GM19455 (cell line): ENCODE data around the gene WDR70.
"Not testable (repeated sequence)": the region's sequence is repeated elsewhere in the genome, so short reads cannot be mapped to it uniquely, and the experiment has no call there.

ENCODE experiments used
- ATAC-seq: cut with Tn5 transposase; IDR thresholded peaks from one replicate; pipeline ENCODE4 v1.9.1; 2021; ENCODE audit not compliant: unreplicated experiment

Gene WDR70

GRCh38 chr5:37672118-37672588 lies 293.0 kb downstream of the WDR70 start:
- not testable (repeated sequence) for ATAC-seq

GRCh38 chr5:37674361-37674760 lies 295.2 kb downstream of the WDR70 start:
- ATAC-seq = not testable (repeated sequence)

GRCh38 chr5:37679326-37679725 lies 300.2 kb downstream of the WDR70 start:
- ATAC-seq = not testable (repeated sequence)

GRCh38 chr5:37679903-37680302 lies 300.8 kb downstream of the WDR70 start:
- not testable (repeated sequence) for ATAC-seq

- ATAC-seq = no peak
Observed at GRCh38 chr5:37683072-37683471, 304.0 kb downstream of the WDR70 start.

- ATAC-seq = no peak
Observed at GRCh38 chr5:37685211-37685610, 306.1 kb downstream of the WDR70 start.

DNA sequence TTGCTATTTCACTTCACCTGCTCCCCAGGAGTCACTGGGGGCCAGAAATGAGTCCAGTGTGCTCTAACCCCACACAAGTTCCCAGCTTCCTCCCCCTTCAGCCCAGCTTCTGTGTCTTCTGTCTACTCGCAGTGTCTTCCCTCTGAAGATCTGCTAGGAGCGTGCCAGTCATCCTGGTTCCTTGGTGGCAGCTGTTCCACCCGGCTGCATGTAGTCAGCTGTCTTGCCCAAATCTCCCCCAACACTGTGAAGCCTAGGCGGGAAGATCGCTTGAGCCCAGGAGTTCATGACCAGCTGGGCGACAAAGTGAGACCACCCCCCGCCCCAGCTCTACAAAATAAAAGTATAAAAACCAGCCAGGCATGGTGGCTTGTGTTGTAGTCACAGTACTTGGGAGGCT lies 306.7 kb downstream of the WDR70 start:
- ATAC-seq = no peak

- not testable (repeated sequence) for ATAC-seq
Observed at GRCh38 chr5:37688925-37689324, 309.8 kb downstream of the WDR70 start.

- not testable (repeated sequence) for ATAC-seq
Observed at GRCh38 chr5:37694333-37694732, 315.2 kb downstream of the WDR70 start.

DNA sequence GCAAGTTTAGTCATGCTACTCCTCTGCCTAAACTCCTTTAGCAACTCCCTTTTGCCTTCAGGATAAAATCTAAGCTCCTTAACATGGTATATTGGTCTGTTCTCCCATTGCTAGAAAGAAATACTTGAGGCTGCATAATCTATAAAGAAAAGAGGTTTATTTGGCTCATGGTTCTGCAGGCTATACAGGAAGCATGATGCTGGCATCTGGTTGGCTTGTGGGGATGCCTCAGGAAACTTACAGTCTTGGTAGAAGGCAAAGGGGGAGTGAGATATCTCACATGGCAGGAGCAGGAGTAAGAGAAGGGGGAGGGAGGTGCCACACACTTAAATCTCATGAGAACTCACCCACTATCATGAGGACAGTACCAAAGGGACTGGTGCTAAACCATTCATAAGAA lies 315.7 kb downstream of the WDR70 start:
- no peak for ATAC-seq

DNA sequence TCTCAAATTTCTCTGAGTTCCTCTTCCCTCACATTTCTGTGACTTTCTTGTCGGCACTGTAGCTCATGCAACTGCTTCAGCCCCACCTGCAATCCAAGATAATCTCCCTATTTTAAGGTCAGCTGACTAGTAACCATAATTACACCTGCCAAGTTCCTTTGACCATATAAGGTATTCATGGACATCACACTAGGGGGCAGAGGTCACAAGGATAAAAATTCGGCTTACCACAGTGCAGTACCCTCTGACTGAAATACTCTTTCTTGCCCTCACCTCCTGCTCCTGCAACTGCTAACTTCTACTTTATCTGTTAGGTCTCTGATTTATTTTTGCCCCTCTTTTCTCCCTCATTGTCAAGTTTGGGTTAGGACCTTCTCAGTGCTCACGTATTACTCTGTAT lies 316.5 kb downstream of the WDR70 start:
- ATAC-seq = no peak

DNA sequence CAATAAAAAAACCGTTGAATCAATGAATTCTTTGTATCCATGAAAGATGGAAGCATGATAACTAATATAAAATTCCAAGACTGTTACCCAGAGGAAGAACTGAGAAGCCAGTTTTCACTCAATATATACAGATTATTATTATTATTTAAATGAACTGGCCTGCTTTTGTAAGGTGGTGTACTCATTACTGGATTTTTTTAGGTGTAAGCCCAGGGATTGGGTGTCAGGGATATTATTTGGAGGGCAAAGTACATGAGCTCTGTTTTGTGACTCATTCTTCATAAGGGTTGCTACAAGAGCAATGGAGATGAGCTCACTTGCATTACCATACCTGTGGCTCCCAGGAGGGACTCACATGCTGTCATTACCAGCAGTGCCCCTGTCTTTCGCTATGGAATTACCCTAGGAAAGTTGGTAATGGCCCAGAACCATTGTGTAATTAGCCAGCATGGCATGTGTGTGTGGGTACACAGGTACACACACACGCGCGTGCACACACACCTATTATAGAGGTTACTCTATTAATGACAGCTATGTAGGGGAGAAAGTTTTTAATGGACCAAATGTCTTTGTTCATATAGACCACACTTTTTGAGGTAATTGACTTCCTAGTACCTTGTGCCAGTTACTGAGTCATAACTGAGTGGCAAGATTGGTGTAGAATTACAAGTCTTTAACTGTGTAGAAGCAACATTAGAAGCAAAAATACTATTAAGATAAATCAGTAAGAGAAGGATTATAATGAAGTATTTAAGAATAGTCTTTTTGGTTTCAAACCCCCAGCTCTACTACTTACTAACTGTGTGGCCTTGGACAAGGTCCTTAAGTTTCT lies 317.3 kb downstream of the WDR70 start:
- ATAC-seq = no peak

- ATAC-seq = no peak
Observed at GRCh38 chr5:37701868-37702267, 322.8 kb downstream of the WDR70 start.

DNA sequence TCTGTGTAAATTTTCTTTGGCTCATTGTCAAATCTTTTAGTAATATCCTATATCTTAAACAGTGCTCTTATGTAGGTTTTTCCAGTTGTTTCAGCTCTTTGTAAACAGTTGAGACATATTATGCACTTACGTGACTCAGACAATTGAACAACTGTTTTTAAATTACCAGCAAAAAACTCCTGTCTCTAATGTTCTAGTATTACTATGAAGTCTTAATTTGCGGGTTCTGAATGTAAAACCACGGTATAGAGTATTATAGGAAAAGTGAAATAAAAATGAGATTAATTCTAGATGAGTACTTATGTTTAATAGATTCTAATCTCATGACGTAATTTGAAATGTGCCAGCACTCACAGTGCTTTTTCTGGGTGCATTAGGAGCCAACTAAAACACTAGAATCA lies 324.7 kb downstream of the WDR70 start:
- ATAC-seq = no peak

GRCh38 chr5:37704406-37704805 lies 325.3 kb downstream of the WDR70 start:
- no peak for ATAC-seq

GRCh38 chr5:37709020-37709419 lies 329.9 kb downstream of the WDR70 start:
- no peak for ATAC-seq

DNA sequence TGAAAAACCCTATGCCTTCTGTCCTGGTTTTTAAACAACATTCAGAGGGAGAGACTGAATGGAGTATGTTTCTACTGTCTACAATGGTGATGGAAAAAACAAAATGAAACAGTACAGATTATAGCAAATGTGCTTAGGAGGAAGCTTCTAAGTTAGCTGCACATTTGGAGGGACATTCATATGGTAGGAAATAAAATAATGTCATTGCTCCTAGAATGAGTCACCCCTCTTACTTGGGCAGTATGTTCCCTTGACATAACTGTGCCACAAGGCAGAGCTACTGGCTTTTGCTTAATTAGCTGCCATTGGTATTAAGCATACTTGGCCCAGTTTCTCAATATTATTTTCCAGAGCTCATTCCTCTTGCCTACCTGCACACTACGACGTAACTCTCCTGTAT lies 331.8 kb downstream of the WDR70 start:
- ATAC-seq = no peak

- ATAC-seq = no peak
Observed at GRCh38 chr5:37712750-37713149, 333.6 kb downstream of the WDR70 start.

DNA sequence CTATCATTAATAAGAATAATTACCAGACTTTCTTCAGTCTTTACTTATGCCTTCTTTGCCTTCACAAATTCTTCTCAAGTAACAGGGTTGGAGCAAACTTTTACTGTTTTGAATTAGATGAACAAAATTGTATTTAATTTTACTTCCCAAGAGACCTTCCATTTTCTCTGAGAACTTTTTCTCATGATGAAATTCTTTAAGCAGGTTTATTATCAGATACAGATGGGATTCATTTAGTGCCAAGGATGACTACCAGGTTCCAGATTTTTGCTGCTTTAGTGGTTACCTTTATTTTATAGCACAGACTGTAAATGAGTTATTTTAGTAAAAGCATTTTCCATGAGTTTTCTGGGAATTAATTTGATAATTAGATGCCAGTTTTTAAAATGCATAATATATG lies 335.6 kb downstream of the WDR70 start:
- ATAC-seq = no peak

GRCh38 chr5:37715361-37715760 lies 336.2 kb downstream of the WDR70 start:
- no peak for ATAC-seq

DNA sequence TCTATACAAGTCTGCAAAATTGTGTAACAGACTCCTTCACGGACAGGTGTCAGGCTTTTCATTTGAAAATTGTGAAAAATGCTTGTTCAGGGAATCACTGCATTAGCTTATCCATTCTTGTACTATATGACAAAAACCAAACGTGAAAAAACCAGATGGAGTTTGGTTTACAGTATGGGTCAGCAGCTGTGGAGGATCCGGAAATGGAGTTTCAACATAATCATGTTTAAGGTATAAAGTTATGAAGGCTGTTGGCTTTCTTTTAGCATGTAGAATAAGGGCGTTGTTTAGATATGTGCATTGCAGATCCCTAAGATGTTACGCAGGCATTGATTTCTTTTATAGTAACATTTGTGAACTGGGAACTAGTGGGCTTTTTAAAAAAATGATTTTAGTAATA lies 336.9 kb downstream of the WDR70 start:
- no peak for ATAC-seq

DNA sequence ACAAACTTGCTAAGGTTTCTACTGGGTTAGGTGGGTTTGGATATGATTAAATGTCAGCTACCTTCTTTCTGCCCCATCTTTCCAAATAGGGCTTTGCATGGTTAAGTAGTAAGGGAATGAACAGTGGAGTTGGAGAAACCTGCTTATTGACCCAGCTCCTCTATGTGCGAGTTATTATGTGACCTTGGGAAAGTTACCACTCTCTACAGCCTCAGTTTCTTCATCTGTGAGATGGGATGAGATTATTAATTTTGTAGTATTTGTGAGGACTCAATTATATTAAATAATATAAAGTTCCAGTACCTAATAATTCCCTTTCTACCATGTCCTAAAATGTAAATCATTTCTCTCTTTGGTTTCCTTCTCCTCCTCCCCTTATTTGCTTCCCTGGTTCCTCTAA lies 337.3 kb downstream of the WDR70 start:
- ATAC-seq = no peak

GRCh38 chr5:37717276-37717612 lies 338.1 kb downstream of the WDR70 start:
- no peak for ATAC-seq
